ENCODE results near the gene SERINC2.

- TF ChIP-seq CTCF (IDR thresholded peaks at IDR 0.05) (no peak), POLR2A (IDR thresholded peaks at IDR 0.05) (no peak)
These were observed 4.1 kb downstream of the SERINC2 start for GRCh38 chr1:31417148-31417547.
